Kidney (tissue), 14 donors: ENCODE data around the gene ABLIM2. TPM values are rescaled to one million over a fixed set of nuclear protein-coding genes. Genes with fewer than 3 reads are reported as not detected.
A peak's percentile ranks its signal among the peaks of the same experiment; 100 is the strongest.

Source experiments
- DNase-seq, 5 donors: peaks; one replicate each; pipeline ENCODE4 v3.0.0-alpha.2; 2013 to 2020
- FAIRE-seq: peaks from 2 replicates; lab custom pipeline; 2012; peaks lifted over from hg19 to GRCh38; lab: Jason Lieb, UNC
- H3K27ac ChIP-seq, 2 donors: one replicate each; pipeline ENCODE4 v1.7.0; 2013; ENCODE audit warnings: low read depth in 2 of 2, low read length in 2 of 2, inconsistent platforms in 1 of 2
- H3K27me3 ChIP-seq: one replicate; pipeline ENCODE4 v1.7.1; 2013; ENCODE audit warnings: low read length, inconsistent platforms; ENCODE audit not compliant: control insufficient read depth, insufficient read depth
- H3K36me3 ChIP-seq, 3 donors: one replicate each; pipeline versions ENCODE4 v1.7.0 to v1.7.1; 2013; ENCODE audit warnings: low read length in 3 of 3, control low read depth in 1 of 3, inconsistent platforms in 1 of 3; ENCODE audit not compliant: insufficient read depth in 3 of 3, control insufficient read depth in 2 of 3
- H3K4me1 ChIP-seq, 3 donors: one replicate each; pipeline versions ENCODE4 v1.7.0 to v1.7.1; 2013; ENCODE audit warnings: low read length in 3 of 3, inconsistent platforms in 1 of 3, low read depth in 1 of 3; ENCODE audit not compliant: control insufficient read depth in 2 of 3, insufficient read depth in 2 of 3
- H3K4me3 ChIP-seq, 3 donors: one replicate each; pipeline versions ENCODE4 v1.7.0 to v1.8.1; 2013; ENCODE audit warnings: low read length in 3 of 3, control low read depth in 1 of 3, inconsistent platforms in 1 of 3
- H3K9ac ChIP-seq, 3 donors: one replicate each; pipeline versions ENCODE4 v1.7.0 to v1.7.1; 2013; ENCODE audit warnings: low read length in 3 of 3, control low read depth in 1 of 3, inconsistent platforms in 1 of 3
- H3K9me3 ChIP-seq, 3 donors: one replicate each; pipeline versions ENCODE4 v1.7.0 to v1.7.1; 2013; ENCODE audit warnings: low read length in 3 of 3, control low read depth in 1 of 3, inconsistent platforms in 1 of 3; ENCODE audit not compliant: control insufficient read depth in 2 of 3, insufficient read depth in 1 of 3
- intact Hi-C: fragments of 100-400 bp; cut with DNase I; formaldehyde crosslinking; loops from one replicate; pipeline ENCODE4 v1.11.1; 2022
- polyA plus RNA-seq: library from polyadenylated mRNA; stranded (reverse); fragments of 350-450 nt; fragmentation: Illumina TruSeq; extraction: RNeasy Lipid Tissue Mini Kit (QIAGEN cat#74804); gene quantifications from one replicate; pipeline ENCODE4 v1.2.3, GENCODE V29; 2014; ENCODE audit warnings: low read depth, low replicate concordance; ENCODE audit not compliant: insufficient read depth
- total RNA-seq: library from RNA; stranded (reverse); fragmentation: NEBNext Ultra II Directional; extraction: Animal tissue kit (Norgen Biotek cat#: 25700); gene quantifications from one replicate; pipeline ENCODE4 v1.2.1, GENCODE V29; 2021
- TF ChIP-seq, protein P1 (sequence below): IDR thresholded peaks from 3 replicates; pipeline ENCODE4 v1.5.1; 2012; ENCODE audit warnings: mild to moderate bottlenecking, moderate library complexity, borderline replicate concordance; ENCODE audit not compliant: insufficient read depth; ENCODE audit errors: extremely low read depth
- donor health status: control.
- donor health status: control.
- donor health status: control.
- donor health status: control.
- donor health status: control.
- donor health status: DM: yes; HTN: yes; CAD: no.
- donor health status: Normal renal cell carcinoma (clear cell type).

The ABLIM2 gene
- total and polyA plus RNA-seq, 2 donors from 2014 or later = 9.5 to 23.3 TPM

DNA sequence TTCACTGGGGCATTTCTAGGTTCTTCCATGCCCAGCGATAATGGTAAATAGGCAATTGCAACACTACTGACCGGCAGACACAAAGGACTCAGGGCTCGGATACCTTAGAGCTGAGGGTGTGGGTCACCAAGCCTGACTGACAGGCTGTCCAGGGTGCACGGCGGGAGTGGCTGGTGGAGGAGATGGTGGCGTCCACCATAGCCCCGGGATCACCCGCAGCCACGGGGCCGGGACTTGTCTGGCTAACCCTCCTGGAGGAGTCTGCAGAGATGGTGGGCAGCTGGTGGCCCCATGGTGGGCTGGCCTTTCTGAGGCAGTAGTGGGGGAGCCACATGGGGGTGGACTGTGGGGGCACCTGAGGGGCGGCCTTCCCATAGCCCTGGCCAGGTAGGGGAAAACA, 11.7 kb upstream of the ABLIM2 start:
- H3K4me1 ChIP-seq = peaks cover 0 to 4% (median 0%) of the 10 kb centered on the region in 3 donors
- DNase-seq = peak in 1 of 5 donors; percentile 72
- H3K27me3 ChIP-seq = no peaks in the 10 kb centered on the region
- H3K9me3 ChIP-seq = peaks cover 0 to 9% (median 0%) of the 10 kb centered on the region in 3 donors
- no peaks in the 10 kb centered on the region for H3K36me3 ChIP-seq
- no peak overlapping the region for H3K9ac ChIP-seq
- FAIRE-seq = no peak
- TF ChIP-seq, protein P1, sequence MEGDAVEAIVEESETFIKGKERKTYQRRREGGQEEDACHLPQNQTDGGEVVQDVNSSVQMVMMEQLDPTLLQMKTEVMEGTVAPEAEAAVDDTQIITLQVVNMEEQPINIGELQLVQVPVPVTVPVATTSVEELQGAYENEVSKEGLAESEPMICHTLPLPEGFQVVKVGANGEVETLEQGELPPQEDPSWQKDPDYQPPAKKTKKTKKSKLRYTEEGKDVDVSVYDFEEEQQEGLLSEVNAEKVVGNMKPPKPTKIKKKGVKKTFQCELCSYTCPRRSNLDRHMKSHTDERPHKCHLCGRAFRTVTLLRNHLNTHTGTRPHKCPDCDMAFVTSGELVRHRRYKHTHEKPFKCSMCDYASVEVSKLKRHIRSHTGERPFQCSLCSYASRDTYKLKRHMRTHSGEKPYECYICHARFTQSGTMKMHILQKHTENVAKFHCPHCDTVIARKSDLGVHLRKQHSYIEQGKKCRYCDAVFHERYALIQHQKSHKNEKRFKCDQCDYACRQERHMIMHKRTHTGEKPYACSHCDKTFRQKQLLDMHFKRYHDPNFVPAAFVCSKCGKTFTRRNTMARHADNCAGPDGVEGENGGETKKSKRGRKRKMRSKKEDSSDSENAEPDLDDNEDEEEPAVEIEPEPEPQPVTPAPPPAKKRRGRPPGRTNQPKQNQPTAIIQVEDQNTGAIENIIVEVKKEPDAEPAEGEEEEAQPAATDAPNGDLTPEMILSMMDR = no peak
- intact Hi-C loops = no loop called here
- no peak overlapping the region for H3K27ac ChIP-seq
- no peak overlapping the region for H3K4me3 ChIP-seq

GRCh38 chr4:8169763-8170162, 11.2 kb upstream of the ABLIM2 start:
- DNase-seq (no peak), FAIRE-seq (no peak)
- Histone ChIP-seq H3K27me3 (no peaks in the 10 kb centered on the region), H3K9ac (no peak overlapping the region), H3K36me3 (no peaks in the 10 kb centered on the region), H3K9me3 (peaks cover 0 to 9% (median 0%) of the 10 kb centered on the region in 3 donors), H3K27ac (no peak overlapping the region), H3K4me3 (no peak overlapping the region), H3K4me1 (peaks cover 0 to 4% (median 0%) of the 10 kb centered on the region in 3 donors)
- intact Hi-C loops = no loop called here
- TF ChIP-seq, protein P1 = no peak

- Histone ChIP-seq H3K27ac (no peak overlapping the region), H3K4me3 (no peak overlapping the region), H3K36me3 (no peaks in the 10 kb centered on the region), H3K27me3 (no peaks in the 10 kb centered on the region), H3K9me3 (peaks cover 0 to 9% (median 0%) of the 10 kb centered on the region in 3 donors), H3K4me1 (peaks cover 0 to 4% (median 0%) of the 10 kb centered on the region in 3 donors), H3K9ac (no peak overlapping the region)
- FAIRE-seq (no peak), DNase-seq (no peak)
- TF ChIP-seq, protein P1 = no peak
- intact Hi-C loops = no loop called here
Observed at GRCh38 chr4:8168832-8169598, 10.4 kb upstream of the ABLIM2 start.
